NCI-H128 (cell line): ENCODE data around the gene SLC35A5.

ENCODE experiments used
- DNase-seq: peaks from one replicate; lab custom pipeline; 2025; ENCODE audit not compliant: unreplicated experiment; lab: John Stamatoyannopoulos, UW

SLC35A5 gene

DNA sequence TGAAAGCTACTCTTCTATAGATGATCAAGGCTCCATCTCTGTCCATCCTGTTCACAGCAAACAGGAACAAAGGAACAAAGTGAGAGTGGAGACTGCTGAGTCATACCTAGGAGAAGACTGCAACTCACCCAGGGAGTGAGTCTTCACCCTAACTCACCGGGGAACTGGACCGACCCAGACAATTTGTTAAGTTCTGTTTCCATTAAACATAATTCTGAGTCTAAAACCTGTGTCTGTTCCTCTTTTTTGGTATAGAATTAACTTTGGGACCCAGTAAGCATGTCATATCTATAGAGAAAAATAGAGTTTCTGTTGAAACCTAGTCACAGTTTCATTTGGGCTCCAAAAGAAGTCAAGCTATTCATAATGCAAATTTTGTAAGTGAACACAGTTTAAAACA lies 57.5 kb downstream of the SLC35A5 start:
- DNase-seq = no peak

DNA sequence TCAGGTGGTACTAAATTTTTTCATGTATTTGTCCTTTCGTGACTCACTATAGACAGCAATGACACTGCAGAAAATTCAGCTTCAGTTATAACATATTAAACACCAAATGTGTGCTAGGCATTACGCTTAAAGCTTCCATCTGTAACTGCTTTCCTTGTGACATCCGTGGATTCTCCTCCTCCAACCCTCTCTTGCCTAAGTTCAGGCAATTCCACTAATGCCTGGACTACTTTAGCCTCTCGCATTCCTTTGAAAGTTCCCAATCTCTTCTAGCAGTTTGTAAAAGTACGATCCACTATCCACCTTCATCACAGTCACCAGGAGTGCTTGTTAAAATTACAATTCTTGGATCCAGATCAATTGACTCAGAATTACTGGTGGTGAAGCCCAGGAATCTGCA lies 61.4 kb downstream of the SLC35A5 start:
- DNase-seq = no peak

- no peak for DNase-seq
These were observed 61.9 kb downstream of the SLC35A5 start for GRCh38 chr3:112623717-112624116.

- DNase-seq = no peak
These were observed 65.6 kb downstream of the SLC35A5 start for GRCh38 chr3:112627419-112627818.

DNA sequence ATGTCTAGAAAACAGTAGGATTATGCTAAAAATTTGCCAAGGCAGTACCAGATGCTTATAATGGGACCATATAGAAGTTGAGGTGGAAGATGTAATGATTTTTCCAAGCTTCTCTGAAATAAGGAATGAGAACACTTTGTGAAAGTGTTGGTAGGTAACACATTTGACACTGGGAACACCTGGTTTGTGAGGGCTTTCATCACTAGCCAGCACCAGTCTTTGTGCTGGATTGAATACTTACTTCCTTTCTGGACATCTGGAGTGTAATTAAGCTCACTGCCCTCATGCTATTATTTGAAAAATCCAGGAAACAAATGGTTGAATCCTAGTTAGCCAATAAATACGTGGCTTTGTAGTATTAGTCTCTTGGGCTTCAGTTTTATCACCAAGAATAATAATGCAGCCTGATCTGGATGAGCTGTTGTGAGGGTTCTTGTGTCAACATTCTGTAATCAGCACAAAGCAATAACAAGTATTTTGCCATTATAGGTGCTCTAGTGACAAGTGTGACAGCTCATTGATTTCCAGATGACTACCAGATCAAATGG lies 66.1 kb downstream of the SLC35A5 start:
- DNase-seq = no peak

DNA sequence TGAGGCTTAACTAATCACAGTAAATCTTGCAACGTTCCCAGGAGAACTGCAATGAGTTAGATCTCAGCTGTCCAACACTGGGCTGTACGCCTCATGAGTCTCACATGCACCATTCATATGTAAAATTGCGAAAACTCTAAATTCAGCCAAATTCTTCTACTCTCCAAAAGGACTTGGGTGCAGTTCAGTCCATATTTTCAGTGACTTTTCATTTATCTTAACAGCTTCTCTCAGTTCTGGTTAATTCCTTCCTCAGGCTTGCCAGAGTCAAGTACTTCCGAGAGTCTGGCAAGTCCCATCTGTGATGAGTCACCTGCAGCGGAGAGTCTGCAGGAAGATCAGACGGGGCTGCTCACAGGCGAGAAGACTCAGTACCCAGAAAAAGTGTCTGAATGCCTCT lies 67.6 kb downstream of the SLC35A5 start:
- DNase-seq = no peak

GRCh38 chr3:112631257-112631656 lies 69.4 kb downstream of the SLC35A5 start:
- DNase-seq = no peak

DNA sequence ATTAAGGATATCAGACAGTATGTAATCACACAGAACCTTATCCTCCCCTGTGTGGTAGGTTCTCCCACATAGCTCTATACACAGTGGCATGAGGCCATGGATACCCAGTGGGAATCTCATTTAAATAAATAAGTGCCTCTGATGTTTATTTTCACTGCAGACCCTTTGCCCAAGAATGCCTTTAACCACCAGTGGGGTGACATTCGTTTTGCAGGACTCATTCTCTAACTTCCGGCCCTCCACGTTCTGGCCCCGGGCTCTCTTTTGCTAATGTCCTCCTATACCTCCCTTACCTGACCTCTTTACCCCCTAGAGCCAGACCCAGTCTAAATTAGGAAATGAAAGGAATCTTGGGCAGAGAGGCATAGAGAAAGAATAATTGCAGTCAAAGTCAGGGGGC lies 70.8 kb downstream of the SLC35A5 start:
- DNase-seq = no peak

DNA sequence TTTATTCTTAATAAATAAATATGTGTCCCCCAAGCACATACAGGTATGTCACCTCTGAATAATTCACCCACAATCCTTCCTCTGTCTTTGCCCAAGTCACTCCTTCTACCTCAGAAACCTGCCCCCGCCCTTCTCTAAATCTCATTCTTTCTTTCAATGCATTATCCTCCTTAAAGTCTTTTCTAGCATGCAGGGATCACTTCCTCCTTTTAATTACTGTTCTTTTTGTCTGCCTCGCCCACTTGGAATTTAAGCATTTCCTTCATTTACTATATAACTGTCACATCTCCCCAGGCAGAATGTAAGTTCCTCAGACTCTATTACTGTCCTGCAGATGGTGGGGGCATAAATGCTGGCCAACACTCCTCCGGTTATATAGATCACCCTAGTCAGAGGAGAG lies 71.3 kb downstream of the SLC35A5 start:
- DNase-seq = no peak

DNA sequence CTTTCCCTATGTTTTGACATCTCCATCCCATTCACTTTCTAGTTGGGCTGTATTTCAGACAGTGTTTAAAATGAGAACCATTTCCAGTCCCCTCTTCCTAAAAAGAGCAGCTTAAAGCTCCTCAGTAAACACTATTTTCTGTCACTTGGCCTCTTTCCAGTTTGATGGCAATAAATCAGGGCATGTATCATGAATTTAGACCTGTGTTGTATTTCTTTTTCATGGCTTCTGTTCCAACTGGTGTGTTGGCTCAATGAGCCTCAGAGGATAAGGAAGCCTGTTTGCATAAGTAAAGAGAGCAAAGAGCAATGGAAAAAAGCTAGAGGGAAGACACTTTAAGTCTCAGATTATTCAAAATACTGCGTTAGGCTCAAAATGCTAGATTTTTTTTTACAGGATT lies 71.9 kb downstream of the SLC35A5 start:
- no peak for DNase-seq

DNA sequence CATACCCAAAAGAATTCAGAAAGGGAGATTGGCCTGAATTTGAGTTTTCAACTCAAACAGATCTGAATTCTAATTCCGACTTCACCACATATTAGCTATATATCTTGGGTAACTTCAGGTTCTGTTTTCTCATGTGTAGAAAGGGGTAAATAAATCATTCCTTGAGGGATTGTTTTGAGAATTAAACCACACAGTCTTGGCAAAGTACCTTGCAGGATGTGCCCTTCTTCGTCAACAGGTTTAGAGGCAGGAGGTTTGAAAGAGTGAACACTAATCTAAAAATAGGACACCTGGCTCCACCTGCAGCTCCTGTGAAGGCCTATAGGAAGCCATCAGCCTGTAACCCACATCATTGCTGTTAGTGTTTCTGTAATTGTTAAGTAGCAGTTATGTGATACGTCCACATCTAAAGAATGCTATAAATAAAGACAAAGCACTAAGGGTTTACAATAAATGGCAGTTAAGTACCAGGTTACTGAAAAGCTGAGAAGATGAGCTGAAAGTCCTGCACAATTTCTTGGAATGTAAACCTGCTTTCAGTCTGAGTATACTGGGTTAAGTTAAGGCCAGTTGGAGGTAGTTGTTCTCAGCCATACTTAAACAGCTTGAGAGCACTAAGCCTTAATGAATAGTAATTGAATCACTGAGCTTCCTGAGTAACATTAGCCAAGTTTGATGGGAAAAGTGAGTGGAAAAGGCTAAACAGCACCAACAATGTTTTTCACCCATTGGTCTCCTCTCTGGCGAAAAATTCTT lies 73.1 kb downstream of the SLC35A5 start:
- DNase-seq = no peak
